VCaP (cell line): ENCODE results near the gene GNAQ.

ENCODE experiments used
- H3K27ac ChIP-seq: fragments of 450-650 bp; 2 replicates; pipeline ENCODE4 v1.5.1; 2017
- TF ChIP-seq, protein P1 (sequence below): fragments of 450-650 bp; conservative IDR thresholded peaks from 2 replicates; pipeline ENCODE4 v1.5.1; 2017; ENCODE audit warnings: mild to moderate bottlenecking, moderate library complexity

GNAQ gene

DNA sequence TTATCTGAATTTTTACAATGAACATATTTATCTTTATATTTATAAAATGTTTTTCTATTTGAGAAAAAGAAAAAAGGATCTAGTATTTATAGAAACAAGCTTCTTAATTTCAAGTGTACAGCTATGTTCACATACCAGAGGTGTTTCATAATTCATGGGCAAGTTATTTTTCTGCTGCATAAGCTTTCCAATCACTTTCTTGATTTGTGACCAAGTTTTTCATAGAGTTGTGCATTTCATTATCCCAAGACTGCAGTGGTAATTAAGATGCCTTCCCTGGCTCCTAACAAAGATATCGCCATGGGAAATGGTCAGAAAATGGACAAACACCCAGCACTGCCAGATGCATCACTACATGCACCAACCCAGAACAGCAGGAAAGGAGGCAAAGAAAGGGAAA lies 124.6 kb downstream of the GNAQ start:
- TF ChIP-seq, protein P1, sequence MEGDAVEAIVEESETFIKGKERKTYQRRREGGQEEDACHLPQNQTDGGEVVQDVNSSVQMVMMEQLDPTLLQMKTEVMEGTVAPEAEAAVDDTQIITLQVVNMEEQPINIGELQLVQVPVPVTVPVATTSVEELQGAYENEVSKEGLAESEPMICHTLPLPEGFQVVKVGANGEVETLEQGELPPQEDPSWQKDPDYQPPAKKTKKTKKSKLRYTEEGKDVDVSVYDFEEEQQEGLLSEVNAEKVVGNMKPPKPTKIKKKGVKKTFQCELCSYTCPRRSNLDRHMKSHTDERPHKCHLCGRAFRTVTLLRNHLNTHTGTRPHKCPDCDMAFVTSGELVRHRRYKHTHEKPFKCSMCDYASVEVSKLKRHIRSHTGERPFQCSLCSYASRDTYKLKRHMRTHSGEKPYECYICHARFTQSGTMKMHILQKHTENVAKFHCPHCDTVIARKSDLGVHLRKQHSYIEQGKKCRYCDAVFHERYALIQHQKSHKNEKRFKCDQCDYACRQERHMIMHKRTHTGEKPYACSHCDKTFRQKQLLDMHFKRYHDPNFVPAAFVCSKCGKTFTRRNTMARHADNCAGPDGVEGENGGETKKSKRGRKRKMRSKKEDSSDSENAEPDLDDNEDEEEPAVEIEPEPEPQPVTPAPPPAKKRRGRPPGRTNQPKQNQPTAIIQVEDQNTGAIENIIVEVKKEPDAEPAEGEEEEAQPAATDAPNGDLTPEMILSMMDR, result no peak
- H3K27ac ChIP-seq, result no peak overlapping the region

DNA sequence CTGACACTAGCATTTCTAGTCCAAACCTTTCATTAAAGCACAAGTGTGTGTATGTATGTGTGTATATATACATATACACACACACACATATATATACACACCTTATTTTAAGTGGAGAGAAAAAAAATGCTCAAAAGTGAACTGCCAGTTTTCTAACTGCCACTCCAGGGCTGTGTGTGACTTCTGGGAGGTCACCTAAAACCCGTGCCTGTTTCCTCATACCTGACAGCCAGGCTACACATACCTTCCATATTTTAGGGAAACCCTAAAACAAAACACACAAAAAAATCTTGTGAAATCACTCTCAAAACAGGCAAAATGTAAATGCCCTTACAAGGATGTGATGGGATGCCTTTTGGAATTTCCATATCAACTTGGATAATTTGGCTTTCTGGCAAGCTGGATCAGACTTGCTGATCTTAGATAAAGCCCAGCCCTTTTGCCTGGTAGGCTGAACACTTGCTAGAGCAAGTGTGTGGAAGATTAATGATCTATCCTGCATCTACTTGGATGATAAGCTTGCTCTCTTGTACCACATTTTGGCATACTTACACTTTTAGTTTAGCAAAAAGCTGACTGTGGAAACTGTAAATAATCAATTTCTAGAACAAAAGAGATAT lies 127.8 kb downstream of the GNAQ start:
- TF ChIP-seq, protein P1, result no peak
- H3K27ac ChIP-seq, result no peak overlapping the region

DNA sequence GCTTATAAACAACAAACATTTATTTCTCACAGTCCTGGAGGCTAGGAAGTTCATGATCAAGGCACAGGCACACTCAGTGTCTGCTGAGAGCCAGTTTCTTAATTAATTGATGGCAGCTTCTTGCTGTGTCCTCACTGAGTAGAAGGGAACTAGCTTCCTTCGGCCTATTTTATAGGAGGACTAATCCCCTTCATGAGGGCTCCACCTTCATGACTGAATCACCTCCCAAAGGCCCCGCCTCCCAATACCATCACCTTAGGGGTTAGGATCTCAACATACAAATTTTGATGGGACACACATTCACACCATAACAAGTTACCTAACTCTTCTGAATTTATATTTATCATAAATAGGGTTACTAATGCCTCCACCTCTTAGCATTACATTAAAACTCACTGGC lies 129.8 kb downstream of the GNAQ start:
- no peak overlapping the region for H3K27ac ChIP-seq
- TF ChIP-seq, protein P1, result no peak

DNA sequence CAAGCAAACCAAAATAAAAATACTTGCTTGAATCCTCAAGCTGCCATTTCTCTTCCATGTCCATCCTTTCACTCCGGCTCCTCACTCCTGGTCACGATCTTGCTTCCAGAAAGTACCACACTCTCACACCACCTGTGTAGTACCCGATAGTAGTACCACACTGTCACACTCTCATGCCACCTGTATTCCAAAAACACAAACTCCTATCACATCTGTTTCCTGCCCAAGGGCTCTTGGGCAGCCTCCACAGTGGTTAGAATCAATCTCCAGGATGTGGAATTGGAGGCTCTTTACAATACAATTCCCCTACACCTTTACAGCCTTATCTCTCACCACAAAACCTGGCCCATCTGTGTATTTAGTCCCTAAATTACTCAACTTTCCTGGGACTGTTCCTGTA lies 130.6 kb downstream of the GNAQ start:
- TF ChIP-seq, protein P1, result no peak
- H3K27ac ChIP-seq, result no peak overlapping the region

DNA sequence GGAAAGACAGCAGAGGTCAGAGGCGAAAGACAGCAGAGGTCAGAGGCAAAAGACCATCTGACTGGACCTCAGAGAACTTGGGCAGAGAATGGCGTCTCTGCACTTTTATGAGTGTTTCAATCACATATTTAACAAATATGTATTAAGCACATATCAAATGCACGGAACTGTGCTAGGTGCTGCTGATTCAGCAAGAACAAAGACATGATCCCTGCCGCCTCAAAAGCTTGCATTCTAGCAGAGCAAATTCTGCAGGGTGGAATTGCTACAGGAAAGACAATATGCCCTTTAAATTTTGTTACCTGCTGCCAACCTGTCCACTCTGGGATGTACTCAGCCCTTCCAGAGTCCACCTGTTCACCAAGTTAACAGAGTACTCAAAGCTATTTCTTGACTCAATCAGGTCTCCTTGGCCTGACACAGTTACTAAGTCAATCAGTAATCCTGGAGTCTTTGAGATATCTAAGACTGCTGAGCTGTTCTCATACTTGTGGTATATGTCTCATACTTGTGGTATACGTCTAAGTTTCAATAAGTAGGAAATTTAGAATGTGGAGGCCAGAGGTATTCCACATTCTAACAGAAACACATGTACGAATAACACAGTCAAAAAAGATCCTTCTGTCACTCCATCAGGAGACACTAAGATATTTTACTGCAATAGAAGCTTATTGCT lies 131.8 kb downstream of the GNAQ start:
- H3K27ac ChIP-seq, result no peak overlapping the region; the same call in 1 of the 2 replicates
- TF ChIP-seq, protein P1, result no peak

DNA sequence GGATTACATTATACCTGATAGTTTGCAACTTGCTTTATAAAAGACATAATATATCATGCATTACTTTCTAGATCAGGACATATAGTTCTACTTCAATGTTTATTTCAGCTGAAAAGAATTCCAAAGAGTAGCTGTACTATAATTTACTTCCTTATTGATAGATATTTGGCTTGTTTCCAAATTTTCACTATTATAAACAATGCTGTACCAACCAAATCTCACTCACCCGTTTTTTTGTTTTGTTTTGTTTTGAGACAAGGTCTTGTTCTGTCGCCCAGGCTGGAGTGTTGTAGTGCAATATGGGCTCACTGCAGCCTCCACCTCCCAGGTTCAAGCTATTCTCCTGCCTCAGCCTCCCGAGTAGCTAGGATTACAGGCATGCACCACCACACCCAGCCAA lies 132.7 kb downstream of the GNAQ start:
- TF ChIP-seq, protein P1, result no peak
- H3K27ac ChIP-seq, result peak overlapping the region; percentile 5; the same call in 1 of the 2 replicates

DNA sequence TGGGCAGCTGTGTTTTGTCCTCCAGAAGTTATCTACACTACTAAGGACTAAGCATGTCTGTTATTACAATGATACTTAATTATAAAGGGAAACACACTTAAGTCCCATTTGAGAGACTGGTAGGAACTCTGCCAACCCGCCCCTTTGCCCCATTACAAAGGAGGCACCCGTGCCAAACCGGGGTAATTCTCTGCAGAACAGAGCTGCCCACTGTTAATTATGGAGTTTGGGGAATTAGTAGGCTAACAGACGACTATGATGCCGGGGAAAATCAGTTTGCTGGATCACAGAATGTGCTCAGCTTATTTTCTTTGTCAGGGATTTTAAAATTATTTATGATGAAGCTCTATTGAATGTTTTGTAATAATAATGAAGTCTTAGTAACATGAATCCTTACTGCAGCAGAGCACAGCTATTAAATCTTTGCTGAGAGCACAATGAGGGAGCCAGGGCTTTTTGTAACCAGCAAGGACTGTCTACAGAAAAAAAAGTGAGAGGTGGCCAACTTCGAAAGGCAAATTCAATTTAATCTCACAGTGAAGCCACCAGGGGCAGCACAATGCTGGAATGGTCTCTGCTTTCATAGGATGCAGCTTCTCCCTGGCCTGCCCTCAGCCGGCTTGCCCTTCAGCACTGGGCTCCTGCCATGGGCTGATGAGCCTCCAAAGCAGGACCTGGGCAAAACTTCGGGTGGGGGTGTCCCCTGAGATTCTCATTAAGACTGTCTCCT lies 134.5 kb downstream of the GNAQ start:
- TF ChIP-seq, protein P1, result peak; percentile 37; the same call in 1 of the 2 replicates
- H3K27ac ChIP-seq, result no peak overlapping the region
